Astrocyte of the cerebellum (primary cell): Measurements from ENCODE around the gene CBLB.

Experiments
- DNase-seq: peaks from one replicate; pipeline ENCODE4 v3.0.0-alpha.2; 2011; ENCODE audit warnings: low read depth
- H3K4me3 ChIP-seq: 2 replicates; pipeline ENCODE4 v1.5.1; 2011; ENCODE audit warnings: mild to moderate bottlenecking, low read depth, low read length, moderate library complexity
- CTCF ChIP-seq: IDR thresholded peaks from 2 replicates; pipeline ENCODE4 v1.5.1; 2012; ENCODE audit warnings: low read length, low read depth, moderate library complexity, mild to moderate bottlenecking; ENCODE audit errors: missing control alignments
- in situ Hi-C: cut with HindIII; loops from 2 replicates; pipeline ENCODE4 v1.10.0; 2017; ENCODE audit warnings: low sequenced_read_pairs

Gene CBLB

GRCh38 chr3:105679951-105680350, 188.9 kb downstream of the CBLB start:
- TF ChIP-seq CTCF, result no peak
- no peak for DNase-seq
- in situ Hi-C loops, result no loop called here
- H3K4me3 ChIP-seq, result no peak overlapping the region

GRCh38 chr3:105678017-105678416, 190.8 kb downstream of the CBLB start:
- TF ChIP-seq CTCF, result no peak
- in situ Hi-C loops, result no loop called here

GRCh38 chr3:105676621-105677300, 192.1 kb downstream of the CBLB start:
- H3K4me3 ChIP-seq, result no peak overlapping the region
- no peak for TF ChIP-seq CTCF
- DNase-seq, result no peak
- in situ Hi-C loops, result no loop called here

More at GRCh38 chr3:105678017-105678416, 190.8 kb downstream of the CBLB start:
- no peak for DNase-seq
- no peak overlapping the region for H3K4me3 ChIP-seq

GRCh38 chr3:105674437-105675065, 194.3 kb downstream of the CBLB start:
- H3K4me3 ChIP-seq, result no peak overlapping the region
- no peak for TF ChIP-seq CTCF
- in situ Hi-C loops, result no loop called here
- no peak for DNase-seq

GRCh38 chr3:105672996-105673395, 195.8 kb downstream of the CBLB start:
- TF ChIP-seq CTCF, result no peak
- DNase-seq, result no peak
- in situ Hi-C loops, result no loop called here
- H3K4me3 ChIP-seq, result no peak overlapping the region

- no peak for TF ChIP-seq CTCF
- H3K4me3 ChIP-seq, result no peak overlapping the region
- in situ Hi-C loops, result no loop called here
- no peak for DNase-seq
Measured at GRCh38 chr3:105662306-105662705, 206.5 kb downstream of the CBLB start.
